GM12878 (cell line): Measurements from ENCODE around the gene YJU2. TPM values are rescaled to one million over a fixed set of nuclear protein-coding genes. Genes with fewer than 3 reads are reported as not detected.
"Not testable (repeated sequence)": the region's sequence is repeated elsewhere in the genome, so short reads cannot be mapped to it uniquely, and the experiment has no call there.

ENCODE experiments used
- ATAC-seq: fragments of 200-7000 bp; cut with Tn5 transposase; 3 replicates; pipeline ENCODE4 v1.9.1; 2020; ENCODE audit warnings: mild to moderate bottlenecking, moderate library complexity
- BruUV-seq: library from RNA; stranded (reverse); fragments of 400-500 nt; replicated peaks from 2 replicates; lab custom pipeline; 2021; lab: Mats Ljungman, UMichigan
- CTCF ChIA-PET: fragments of 300-600 bp; sonication (Branson Sonifier 250); formaldehyde crosslinking; extraction: SDS; loops from one replicate; lab custom pipeline; 2021; ENCODE audit warnings: inconsistent platforms; lab: Yijun Ruan, JAX
- POLR2A ChIA-PET: fragments of 350-600 bp; formaldehyde crosslinking; extraction: SDS; loops from one replicate; lab custom pipeline; 2021; ENCODE audit warnings: inconsistent platforms; lab: Charles Lee
- RAD21 ChIA-PET: fragments of 300-600 bp; sonication (Branson Sonifier 250); formaldehyde crosslinking; loops from one replicate; lab custom pipeline; 2023; ENCODE audit warnings: antibody characterized with exemption; ENCODE audit not compliant: unreplicated experiment; lab: Charles Lee
- SMC1A ChIA-PET: fragments of 300-600 bp; sonication (Branson Sonifier 250); formaldehyde crosslinking; loops from one replicate; lab custom pipeline; 2023; ENCODE audit not compliant: unreplicated experiment, uncharacterized antibody; lab: Charles Lee
- DNase-seq: peaks from one replicate; pipeline ENCODE4 v3.0.0-alpha.2; 2011; ENCODE audit warnings: low read depth, low spot score
- FAIRE-seq: peaks from 3 replicates; lab custom pipeline; 2011; peaks lifted over from hg19 to GRCh38; lab: Jason Lieb, UNC
- H2AFZ ChIP-seq: 2 replicates; pipeline ENCODE4 v1.6.0; 2011; ENCODE audit warnings: low read depth, low read length, control low read depth; ENCODE audit not compliant: control insufficient read depth
- H3K27ac ChIP-seq: 2 replicates; pipeline ENCODE4 v1.5.1; 2011; ENCODE audit warnings: control low read depth; ENCODE audit not compliant: control insufficient read depth, insufficient read depth
- H3K27me3 ChIP-seq, 2 experiments: replicated peaks in 1 of 2; 2 replicates each; pipeline versions ENCODE4 v1.6.0 to v1.6.1; 2011; ENCODE audit warnings: low read length in 1 of 2; ENCODE audit not compliant: control insufficient read depth in 2 of 2, insufficient read depth in 2 of 2
- H3K36me3 ChIP-seq, 2 experiments: 2 replicates each; pipeline ENCODE4 v1.5.1; 2011; ENCODE audit warnings: low read length in 1 of 2; ENCODE audit not compliant: control insufficient read depth in 2 of 2, insufficient read depth in 2 of 2
- H3K4me1 ChIP-seq: 2 replicates; pipeline ENCODE4 v1.6.1; 2011; ENCODE audit warnings: mild to moderate bottlenecking, low read length, moderate library complexity, mixed read lengths; ENCODE audit not compliant: control insufficient read depth, insufficient read depth
- H3K4me2 ChIP-seq: 2 replicates; pipeline ENCODE4 v1.6.0; 2011; ENCODE audit warnings: control low read depth; ENCODE audit not compliant: control insufficient read depth, insufficient read depth
- H3K4me3 ChIP-seq: fragments of 200-600 bp; sonication (generic); 2 replicates; pipeline ENCODE4 v1.5.1; 2016
- H3K79me2 ChIP-seq: 2 replicates; pipeline ENCODE4 v1.6.0; 2011; ENCODE audit warnings: low read length; ENCODE audit not compliant: control insufficient read depth, insufficient read depth
- H3K9ac ChIP-seq: 2 replicates; pipeline ENCODE4 v1.8.0; 2011; ENCODE audit warnings: low read length, control low read depth, mixed read lengths; ENCODE audit not compliant: control insufficient read depth, insufficient read depth
- H3K9me3 ChIP-seq: replicated peaks from 3 replicates; pipeline ENCODE4 v1.5.1; 2011; ENCODE audit warnings: mild to moderate bottlenecking, low read length; ENCODE audit not compliant: control insufficient read depth, insufficient read depth
- H4K20me1 ChIP-seq: 2 replicates; pipeline ENCODE4 v1.6.0; 2011; ENCODE audit not compliant: control insufficient read depth, insufficient read depth
- ZNF384 ChIP-seq: IDR thresholded peaks from 2 replicates; pipeline ENCODE4 v1.6.1; 2012; ENCODE audit warnings: low read depth, mild to moderate bottlenecking, low read length, improper control_type of control experiment, borderline replicate concordance
- WGBS: methylation state at CpG from one replicate; pipeline ENCODE4 v1.1.6; 2016; ENCODE audit warnings: low lambda C conversion rate; ENCODE audit not compliant: insufficient replicate concordance, insufficient coverage; ENCODE audit errors: missing lambda C conversion rate; 5-methylcytosine and 5-hydroxymethylcytosine counted together
- in situ Hi-C: fragments of 300-500 bp; cut with MboI; formaldehyde crosslinking; loops from 9 replicates; pipeline ENCODE4 v1.14.3; 2018; ENCODE audit warnings: mixed read lengths
- intact Hi-C: fragments of 100-400 bp; cut with micrococcal nuclease; formaldehyde crosslinking; loops from one replicate; pipeline ENCODE4 v1.14.2; 2022; ENCODE audit not compliant: unreplicated experiment
- polyA plus RNA-seq, 11 experiments: library from polyadenylated mRNA; depleted of rRNA in 4 of 11; unstranded in 6 of 11; stranded (reverse) in 5 of 11; fragments of >200 nt; fragmentation: Nextera tagmentation in 4 of 11; fragmentation: Illumina TruSeq in 1 of 11; extraction: Ambion mirVana in 4 of 11; extraction: Trizol in 1 of 11; gene quantifications; 1 replicate in 1 of 11; 2 replicates in 10 of 11; pipeline versions ENCODE4 v1.2.1 to v1.2.3, GENCODE V29; 2011 to 2016; ENCODE audit warnings: inconsistent platforms in 2 of 11, missing spikeins in 2 of 11, low read depth in 1 of 11
- total RNA-seq, 4 experiments: library from RNA; depleted of rRNA in 3 of 4; stranded (reverse); fragments of >200 nt in 3 of 4; fragmentation: Illumina TruSeq in 1 of 4; extraction: Trizol in 1 of 4; gene quantifications; 2 replicates each; pipeline versions ENCODE4 v1.2.1 to v1.2.3, GENCODE V29; 2013 to 2021
- TF ChIP-seq, protein P1 (sequence below): fragments of 450-650 bp; IDR thresholded peaks from 2 replicates; pipeline ENCODE4 v1.6.1; 2016; ENCODE audit warnings: mild to moderate bottlenecking

YJU2 gene
- total and polyA plus RNA-seq, 10 of the 15 experiments (the other 5 are each of a cell fraction or from before 2014, with no cell fraction given): 0.26 to 40.7 (median 23.8) TPM

DNA sequence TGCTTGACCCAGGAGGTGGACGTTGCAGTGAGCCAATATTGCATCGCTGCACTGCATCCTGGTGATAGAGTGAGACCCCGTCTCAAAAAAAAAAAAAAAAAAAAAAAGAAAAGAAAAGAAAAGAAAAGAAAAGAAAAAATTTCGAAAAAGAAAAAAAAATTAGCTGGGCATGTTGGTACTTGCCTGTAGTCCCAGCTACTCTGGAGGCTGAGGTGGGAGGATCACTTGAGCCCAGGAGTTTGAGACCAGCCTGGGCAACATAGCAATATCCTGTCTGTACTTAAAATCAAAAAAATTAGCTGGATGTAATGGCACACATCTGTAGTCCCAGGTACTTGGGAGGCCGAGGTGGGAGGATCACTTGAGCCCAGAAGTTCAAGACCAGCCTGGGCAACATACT, 14.7 kb upstream of the YJU2 start:
- WGBS: 49% methylated on average over 2 of the region's 5 CpGs
- ChIA-PET POLR2A (interaction anchor here (0.6 to 6.0 kb wide), 11 partner anchors 10 to 420 kb away, joined by 3 to 45 read pairs (median 4); partner anchors contain the start of gene YJU2), SMC1A (interaction anchor here (0.8 to 1.8 kb wide), 8 partner anchors 10 to 247 kb away, joined by 3 to 6 read pairs (median 4); partner anchors contain the start of genes EEF2 and YJU2), CTCF (interaction anchor here (0.6 to 3.2 kb wide), 10 partner anchors 11 to 217 kb away, joined by 3 to 42 read pairs (median 4); partner anchors contain the start of genes CHAF1A and YJU2), RAD21 (interaction anchor here (0.6 to 1.5 kb wide), 6 partner anchors 10 to 559 kb away, joined by 3 to 5 read pairs (median 3); partner anchors contain the start of gene FEM1A)
- peak overlapping the region; percentile 93; the same call in 1 of the 2 replicates for H3K4me3 ChIP-seq
- H3K36me3 ChIP-seq: peaks cover 2 to 12% of the 10 kb centered on the region in 2 experiments; a peak in 3 of 4 replicates
- peak; percentile 28; the same call in 1 of the 2 replicates for TF ChIP-seq ZNF384
- TF ChIP-seq, protein P1, sequence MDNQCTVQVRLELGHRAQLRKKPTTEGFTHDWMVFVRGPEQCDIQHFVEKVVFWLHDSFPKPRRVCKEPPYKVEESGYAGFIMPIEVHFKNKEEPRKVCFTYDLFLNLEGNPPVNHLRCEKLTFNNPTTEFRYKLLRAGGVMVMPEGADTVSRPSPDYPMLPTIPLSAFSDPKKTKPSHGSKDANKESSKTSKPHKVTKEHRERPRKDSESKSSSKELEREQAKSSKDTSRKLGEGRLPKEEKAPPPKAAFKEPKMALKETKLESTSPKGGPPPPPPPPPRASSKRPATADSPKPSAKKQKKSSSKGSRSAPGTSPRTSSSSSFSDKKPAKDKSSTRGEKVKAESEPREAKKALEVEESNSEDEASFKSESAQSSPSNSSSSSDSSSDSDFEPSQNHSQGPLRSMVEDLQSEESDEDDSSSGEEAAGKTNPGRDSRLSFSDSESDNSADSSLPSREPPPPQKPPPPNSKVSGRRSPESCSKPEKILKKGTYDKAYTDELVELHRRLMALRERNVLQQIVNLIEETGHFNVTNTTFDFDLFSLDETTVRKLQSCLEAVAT: peak; percentile 20; the same call in 1 of the 2 replicates
- H3K4me1 ChIP-seq: peaks cover 11% of the 10 kb centered on the region
- H3K9ac ChIP-seq, H2AFZ ChIP-seq, ATAC-seq, H3K9me3 ChIP-seq, intact Hi-C loops, DNase-seq, BruUV-seq, FAIRE-seq, H4K20me1 ChIP-seq, H3K27me3 ChIP-seq, in situ Hi-C loops: not testable (repeated sequence)
- H3K79me2 ChIP-seq: peaks cover 56% of the 10 kb centered on the region
- H3K27ac ChIP-seq: peak overlapping the region; percentile 22
- peak overlapping the region; percentile 69 for H3K4me2 ChIP-seq
